Aorta (tissue), 5 donors: ENCODE data around the gene CDH16. TPM values are rescaled to one million over a fixed set of nuclear protein-coding genes. Genes with fewer than 3 reads are reported as not detected.

ENCODE experiments used
- ATAC-seq: fragments of 200-7000 bp; cut with Tn5 transposase; one replicate; pipeline ENCODE4 v1.9.1; 2022; ENCODE audit warnings: moderate library complexity; ENCODE audit not compliant: low FRiP score
- DNase-seq, 2 donors: peaks; one replicate each; pipeline ENCODE4 v3.0.0-alpha.2; 2020
- H3K27ac ChIP-seq, 2 donors: one replicate each; pipeline ENCODE4 v1.5.1; 2013; ENCODE audit warnings: low read length in 2 of 2, mild to moderate bottlenecking in 2 of 2, moderate library complexity in 2 of 2, control low read depth in 1 of 2, inconsistent platforms in 1 of 2, low read depth in 1 of 2
- H3K27me3 ChIP-seq, 2 donors: one replicate each; pipeline ENCODE4 v1.6.1; 2013; ENCODE audit warnings: control low read depth in 1 of 2, low read length in 1 of 2, mild to moderate bottlenecking in 1 of 2, moderate library complexity in 1 of 2; ENCODE audit not compliant: insufficient read depth in 2 of 2, control insufficient read depth in 1 of 2
- H3K36me3 ChIP-seq, 2 donors: one replicate each; pipeline ENCODE4 v1.6.1; 2013; ENCODE audit warnings: control low read depth in 1 of 2, low read length in 1 of 2, mild to moderate bottlenecking in 1 of 2; ENCODE audit not compliant: insufficient read depth in 2 of 2, control insufficient read depth in 1 of 2
- H3K4me1 ChIP-seq, 2 donors: one replicate each; pipeline ENCODE4 v1.6.1; 2013; ENCODE audit warnings: low read length in 2 of 2, control low read depth in 1 of 2, mild to moderate bottlenecking in 1 of 2, moderate library complexity in 1 of 2; ENCODE audit not compliant: insufficient read depth in 2 of 2, control insufficient read depth in 1 of 2
- H3K4me3 ChIP-seq, 2 donors: one replicate each; pipeline ENCODE4 v1.5.1; 2013; ENCODE audit warnings: low read length in 2 of 2, control low read depth in 1 of 2, mild to moderate bottlenecking in 1 of 2
- H3K9me3 ChIP-seq: one replicate; pipeline ENCODE4 v1.6.1; 2013; ENCODE audit warnings: mild to moderate bottlenecking, low read length; ENCODE audit not compliant: control insufficient read depth
- WGBS, 2 donors: extraction: QIAGEN DNeasy Blood & Tissue Kit; methylation state at CpG; one replicate each; pipeline ENCODE4 v1.1.7; 2013; 5-methylcytosine and 5-hydroxymethylcytosine counted together
- intact Hi-C, 2 donors: fragments of 100-400 bp; cut with DNase I; formaldehyde crosslinking; loops; one replicate each; pipeline versions ENCODE4 v1.14.2 to v1.15.0; 2022
- polyA plus RNA-seq, 2 donors: library from polyadenylated mRNA; stranded (reverse); fragments of 200-250 nt; gene quantifications; one replicate each; pipeline ENCODE4 v1.2.3, GENCODE V29; 2013
- total RNA-seq, 2 donors: library from RNA; stranded (reverse); fragmentation: NEBNext Ultra II Directional; extraction: Animal tissue kit (Norgen Biotek cat#: 25700); gene quantifications; one replicate each; pipeline ENCODE4 v1.2.1, GENCODE V29; 2021
- donor health status: healthy with polysubstance abuse.
- donor health status: Bipolar disorder and iron deficiency.
- donor health status: DM: no; HTN: no; CAD: no.
- donor health status: DM: no; HTN: no; CAD: no.
- donor health status: DM: yes; HTN: yes; CAD: no.

CDH16 gene
- total and polyA plus RNA-seq, 4 donors: 0.18 TPM; not detected in 3

GRCh38 chr16:66894055-66894454 is 24.6 kb downstream of the CDH16 start:
- H3K36me3 ChIP-seq: no peaks in the 10 kb centered on the region
- no peak overlapping the region for H3K27ac ChIP-seq
- 76 to 77% methylated on average over 2 of the region's 2 CpGs for WGBS, 2 donors
- ATAC-seq (no peak), DNase-seq (peak in 1 of 2 donors; percentile 42)
- H3K4me1 ChIP-seq: no peaks in the 10 kb centered on the region
- intact Hi-C loops: loop anchor here in 1 of 2 donors (2.0 to 10.0 kb wide), 3 partner anchors 55 to 291 kb away; partner anchors contain the start of genes B3GNT9, FBXL8, MATCAP1 and TRADD
- H3K9me3 ChIP-seq: no peaks in the 10 kb centered on the region
- H3K27me3 ChIP-seq: no peaks in the 10 kb centered on the region
- no peak overlapping the region for H3K4me3 ChIP-seq

GRCh38 chr16:66891797-66892196 is 26.9 kb downstream of the CDH16 start:
- intact Hi-C loops: loop anchor here in 1 of 2 donors (10.0 kb wide), 2 partner anchors 263 to 293 kb away; partner anchors contain the start of genes B3GNT9, FBXL8, MATCAP1 and TRADD
- 92 to 96% methylated on average over 6 of the region's 6 CpGs for whole genome bisulfite sequencing, 2 donors

GRCh38 chr16:66891360-66891759 is 27.3 kb downstream of the CDH16 start:
- H3K4me1 ChIP-seq: no peaks in the 10 kb centered on the region
- no peak overlapping the region for H3K27ac ChIP-seq
- H3K9me3 ChIP-seq: no peaks in the 10 kb centered on the region
- DNase-seq: peak in 1 of 2 donors; percentile 36
- intact Hi-C loops: loop anchor here in 1 of 2 donors (10.0 kb wide), 2 partner anchors 263 to 293 kb away; partner anchors contain the start of genes B3GNT9, FBXL8, MATCAP1 and TRADD
- no peaks in the 10 kb centered on the region for H3K36me3 ChIP-seq
- no peak for ATAC-seq
- H3K27me3 ChIP-seq: no peaks in the 10 kb centered on the region
- 78 to 80% methylated on average over 4 of the region's 4 CpGs for WGBS, 2 donors
- H3K4me3 ChIP-seq: no peak overlapping the region

More at GRCh38 chr16:66891797-66892196, 26.9 kb downstream of the CDH16 start:
- DNase-seq: peak in 1 of 2 donors; percentile 16
- ATAC-seq: no peak
- no peaks in the 10 kb centered on the region for H3K27me3 ChIP-seq
- H3K36me3 ChIP-seq: no peaks in the 10 kb centered on the region
- H3K27ac ChIP-seq: no peak overlapping the region
- no peaks in the 10 kb centered on the region for H3K9me3 ChIP-seq
- H3K4me3 ChIP-seq: no peak overlapping the region
- H3K4me1 ChIP-seq: no peaks in the 10 kb centered on the region

- no peaks in the 10 kb centered on the region for H3K27me3 ChIP-seq
- no peak overlapping the region for H3K4me3 ChIP-seq
- H3K27ac ChIP-seq: no peak overlapping the region
- no peaks in the 10 kb centered on the region for H3K9me3 ChIP-seq
- DNase-seq (peak in 1 of 2 donors; percentile 16), ATAC-seq (no peak)
- intact Hi-C loops: loop anchor here in 1 of 2 donors (10.0 kb wide), 2 partner anchors 264 to 294 kb away; partner anchors contain the start of genes B3GNT9, FBXL8, MATCAP1 and TRADD
- 78 to 85% methylated on average over 2 of the region's 2 CpGs for WGBS, 2 donors
- H3K36me3 ChIP-seq: no peaks in the 10 kb centered on the region
- no peaks in the 10 kb centered on the region for H3K4me1 ChIP-seq
Measured at GRCh38 chr16:66890799-66891198, 27.9 kb downstream of the CDH16 start.

- peaks cover 0 to 4% of the 10 kb centered on the region in 2 donors for H3K36me3 ChIP-seq
- no peaks in the 10 kb centered on the region for H3K9me3 ChIP-seq
- 52 to 65% methylated on average over 4 of the region's 4 CpGs for WGBS, 2 donors
- intact Hi-C loops: loop anchor here in 1 of 2 donors (10.0 kb wide), 2 partner anchors 265 to 295 kb away; partner anchors contain the start of genes B3GNT9, FBXL8, MATCAP1 and TRADD
- no peak for ATAC-seq
- H3K27ac ChIP-seq: no peak overlapping the region
- H3K4me3 ChIP-seq: no peak overlapping the region
- DNase-seq: peak in 1 of 2 donors; percentile 15
- no peaks in the 10 kb centered on the region for H3K4me1 ChIP-seq
- no peaks in the 10 kb centered on the region for H3K27me3 ChIP-seq
Measured at GRCh38 chr16:66889622-66890021, 29.1 kb downstream of the CDH16 start.

GRCh38 chr16:66888647-66889615 is 29.8 kb downstream of the CDH16 start:
- Histone ChIP-seq H3K4me3 (no peak overlapping the region), H3K36me3 (peaks cover 0 to 4% of the 10 kb centered on the region in 2 donors), H3K27me3 (no peaks in the 10 kb centered on the region), H3K9me3 (no peaks in the 10 kb centered on the region), H3K4me1 (no peaks in the 10 kb centered on the region), H3K27ac (no peak overlapping the region)
- ATAC-seq (no peak), DNase-seq (peak in 1 of 2 donors; percentile 5)
- WGBS, 2 donors: 91 to 92% methylated on average over 6 of the region's 6 CpGs
- intact Hi-C loops: no loop called here

- Histone ChIP-seq H3K27ac (no peak overlapping the region), H3K4me1 (no peaks in the 10 kb centered on the region), H3K27me3 (no peaks in the 10 kb centered on the region), H3K36me3 (peaks cover 0 to 4% of the 10 kb centered on the region in 2 donors), H3K9me3 (no peaks in the 10 kb centered on the region), H3K4me3 (no peak overlapping the region)
- WGBS, 2 donors: 57 to 72% methylated on average over 3 of the region's 3 CpGs
- ATAC-seq: no peak
- intact Hi-C loops: no loop called here
- DNase-seq: no peak
Measured at GRCh38 chr16:66886914-66887313, 31.8 kb downstream of the CDH16 start.

GRCh38 chr16:66886321-66886720 is 32.4 kb downstream of the CDH16 start:
- H3K36me3 ChIP-seq: peaks cover 0 to 4% of the 10 kb centered on the region in 2 donors
- intact Hi-C loops: no loop called here
- no peaks in the 10 kb centered on the region for H3K27me3 ChIP-seq
- DNase-seq (no peak), ATAC-seq (no peak)
- H3K27ac ChIP-seq: no peak overlapping the region
- no peaks in the 10 kb centered on the region for H3K4me1 ChIP-seq
- H3K9me3 ChIP-seq: no peaks in the 10 kb centered on the region
- WGBS, 2 donors: 37 to 56% methylated on average over 2 of the region's 2 CpGs
- no peak overlapping the region for H3K4me3 ChIP-seq
